CD4-positive, CD25-positive, alpha-beta regulatory T cell (primary cell): Measurements from ENCODE around the gene CHTOP. TPM values are rescaled to one million over a fixed set of nuclear protein-coding genes. Genes with fewer than 3 reads are reported as not detected.

Source experiments
- ATAC-seq, 2 donors: fragments of 150-1000 bp; cut with Tn5 transposase; one replicate each; pipeline ENCODE4 v1.10.0; 2021; ENCODE audit warnings: low read depth in 2 of 2, moderate number of reproducible peaks in 2 of 2, moderate library complexity in 1 of 2
- DNase-seq, 3 donors: peaks; one replicate each; pipeline versions ENCODE4 v3.0.0 to v3.0.0-alpha.2; 2012 to 2022; ENCODE audit warnings: mixed read lengths in 1 of 3
- H3K27ac ChIP-seq: one replicate; pipeline ENCODE4 v1.7.0; 2013; ENCODE audit warnings: mild to moderate bottlenecking, low read length; ENCODE audit not compliant: insufficient read depth, poor library complexity, severe bottlenecking
- H3K27me3 ChIP-seq: one replicate; pipeline ENCODE4 v1.7.0; 2013; ENCODE audit warnings: low read length; ENCODE audit not compliant: control insufficient read depth, insufficient read depth
- H3K36me3 ChIP-seq: one replicate; pipeline ENCODE4 v1.7.0; 2013; ENCODE audit warnings: mild to moderate bottlenecking, low read length, moderate library complexity; ENCODE audit not compliant: control insufficient read depth, insufficient read depth
- H3K4me1 ChIP-seq: 2 replicates; pipeline ENCODE4 v1.7.0; 2013; ENCODE audit warnings: mild to moderate bottlenecking, low read length; ENCODE audit not compliant: insufficient read depth, control insufficient read depth, poor library complexity, severe bottlenecking
- H3K4me3 ChIP-seq: one replicate; pipeline ENCODE4 v1.7.0; 2013; ENCODE audit warnings: low read depth, mild to moderate bottlenecking, low read length, moderate library complexity
- H3K9me3 ChIP-seq, 2 experiments: 1 replicate in 1 of 2; 2 replicates in 1 of 2; pipeline ENCODE4 v1.7.0; 2013; ENCODE audit warnings: low read length in 2 of 2, mild to moderate bottlenecking in 1 of 2, moderate library complexity in 1 of 2; ENCODE audit not compliant: control insufficient read depth in 2 of 2
- H3K27ac Mint-ChIP-seq, 3 donors: one replicate each; pipeline ENCODE4 v1.8.0; 2020 to 2022; ENCODE audit warnings: mild to moderate bottlenecking in 3 of 3, mixed read lengths in 3 of 3, moderate library complexity in 2 of 3
- H3K27me3 Mint-ChIP-seq: one replicate; pipeline ENCODE4 v1.8.0; 2022; ENCODE audit warnings: mild to moderate bottlenecking, mixed read lengths
- H3K36me3 Mint-ChIP-seq: one replicate; pipeline ENCODE4 v1.8.0; 2020; ENCODE audit warnings: mixed read lengths
- H3K4me1 Mint-ChIP-seq, 4 donors: one replicate each; pipeline ENCODE4 v1.8.0; 2020 to 2022; ENCODE audit warnings: mixed read lengths in 4 of 4, mild to moderate bottlenecking in 1 of 4
- H3K4me3 Mint-ChIP-seq, 4 donors: one replicate each; pipeline ENCODE4 v1.8.0; 2020 to 2022; ENCODE audit warnings: mild to moderate bottlenecking in 4 of 4, mixed read lengths in 4 of 4, moderate library complexity in 3 of 4
- H3K9me3 Mint-ChIP-seq, 7 donors: one replicate each; pipeline ENCODE4 v1.8.0; 2020 to 2022; ENCODE audit warnings: mixed read lengths in 7 of 7, mild to moderate bottlenecking in 3 of 7, moderate library complexity in 2 of 7
- polyA plus RNA-seq, 4 donors: library from polyadenylated mRNA; unstranded; fragments of 300-500 nt; fragmentation: Illumina TruSeq; gene quantifications; one replicate each; pipeline ENCODE4 v1.2.3, GENCODE V29; 2021
- total RNA-seq: library from RNA; stranded (reverse); gene quantifications from one replicate; pipeline ENCODE4 v1.2.3, GENCODE V29; 2022

Gene CHTOP
- total and polyA plus RNA-seq, 5 donors from 2014 or later, result 57.5 to 85.1 (median 72.7) TPM

DNA sequence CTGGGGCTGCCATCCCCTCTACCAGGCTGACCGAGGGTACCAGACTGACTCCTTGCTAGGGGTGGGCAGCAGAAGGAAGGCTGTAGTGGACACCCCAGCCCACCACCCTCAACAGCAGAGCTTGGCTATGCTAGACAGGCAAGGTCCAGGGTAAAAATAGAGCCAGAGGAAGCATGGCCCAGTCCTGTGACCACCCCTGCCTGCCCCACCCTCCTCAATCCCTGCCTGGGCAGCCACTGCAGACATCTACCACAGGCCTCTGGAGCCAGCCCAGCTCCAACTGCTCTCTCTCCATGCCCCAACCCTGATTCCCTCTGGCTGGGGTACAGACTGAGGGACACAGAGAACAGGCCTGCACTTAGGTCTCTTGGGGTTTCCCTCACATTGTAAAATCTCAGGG, 3.9 kb upstream of the CHTOP start:
- Histone ChIP-seq H3K4me3 (no peak overlapping the region), H3K9me3 (no peaks in the 10 kb centered on the region), H3K27ac (no peak overlapping the region), H3K36me3 (no peaks in the 10 kb centered on the region), H3K27me3 (no peaks in the 10 kb centered on the region), H3K4me1 (no peaks in the 10 kb centered on the region)
- H3K4me1 Mint-ChIP-seq, result peaks cover 3 to 28% (median 10%) of the 10 kb centered on the region in 4 donors
- H3K36me3 Mint-ChIP-seq, result peaks cover 7% of the 10 kb centered on the region
- no peaks in the 10 kb centered on the region for H3K9me3 Mint-ChIP-seq
- H3K27ac Mint-ChIP-seq, result peak overlapping the region in 1 of 3 donors; percentile 62
- peaks cover 6% of the 10 kb centered on the region for H3K27me3 Mint-ChIP-seq
- no peak overlapping the region for H3K4me3 Mint-ChIP-seq
- ATAC-seq (no peak), DNase-seq (no peak)

DNA sequence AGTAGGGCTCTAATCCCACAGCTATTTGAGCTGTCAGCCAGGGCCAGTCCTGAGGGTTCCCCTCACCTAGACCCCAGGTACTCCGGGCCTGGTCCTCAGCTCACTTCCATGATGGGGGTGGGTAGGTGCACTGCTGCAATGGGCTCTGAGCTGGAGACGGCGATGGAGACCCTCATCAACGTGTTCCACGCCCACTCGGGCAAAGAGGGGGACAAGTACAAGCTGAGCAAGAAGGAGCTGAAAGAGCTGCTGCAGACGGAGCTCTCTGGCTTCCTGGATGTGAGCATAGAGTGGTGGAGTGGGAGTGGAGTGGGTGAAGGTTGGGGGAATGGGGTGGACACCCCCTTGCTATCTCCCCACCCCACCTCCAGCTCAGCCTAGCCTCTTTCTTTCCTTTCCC, 3.5 kb upstream of the CHTOP start:
- H3K9me3 Mint-ChIP-seq, result no peaks in the 10 kb centered on the region
- H3K27ac Mint-ChIP-seq, result peak overlapping the region in 1 of 3 donors; percentile 62
- no peaks in the 10 kb centered on the region for H3K36me3 ChIP-seq

DNA sequence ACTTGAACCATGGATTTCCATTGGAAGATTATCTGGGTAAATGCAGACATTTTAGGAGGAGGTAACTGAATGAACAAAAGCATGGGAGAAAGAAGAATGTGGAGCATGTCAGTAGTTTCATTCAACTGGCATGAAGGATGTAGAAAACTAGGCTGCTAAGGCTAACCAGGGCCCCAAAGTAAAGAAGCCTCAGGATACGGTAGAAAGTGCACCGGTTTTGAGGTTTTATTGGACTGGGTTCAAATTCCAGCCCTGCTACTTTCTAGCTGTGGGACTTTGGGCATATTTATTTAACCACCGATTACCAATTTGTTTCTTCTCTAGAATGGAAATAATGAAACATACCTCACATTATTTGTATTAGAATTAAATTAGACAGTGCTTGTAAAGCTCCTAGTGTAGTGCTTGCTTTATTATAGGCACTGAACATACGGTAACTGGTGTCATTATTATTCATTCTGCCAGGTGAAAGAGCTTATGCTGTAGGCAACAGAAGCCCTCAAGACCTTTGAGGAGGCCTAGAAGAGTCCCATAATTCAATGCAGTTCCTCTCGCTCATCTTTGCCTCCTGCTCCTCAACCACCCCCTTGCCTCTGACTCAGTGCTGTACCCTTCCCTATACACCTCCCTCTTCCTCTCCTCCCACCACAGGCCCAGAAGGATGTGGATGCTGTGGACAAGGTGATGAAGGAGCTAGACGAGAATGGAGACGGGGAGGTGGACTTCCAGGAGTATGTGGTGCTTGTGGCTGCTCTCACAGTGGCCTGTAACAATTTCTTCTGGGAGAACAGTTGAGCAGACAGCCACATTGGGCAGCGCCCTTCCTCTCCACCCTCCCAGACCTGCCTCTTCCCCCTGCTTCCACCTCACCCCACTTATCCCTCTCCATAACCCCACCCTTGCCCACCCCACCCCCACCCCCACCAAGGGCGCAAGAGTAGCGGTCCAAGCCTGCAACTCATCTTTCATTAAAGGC, 2.5 kb upstream of the CHTOP start:
- H3K4me3 Mint-ChIP-seq, result peak overlapping the region in 2 of 4 donors; percentile 27 to 80
- no peak for ATAC-seq
- DNase-seq, result no peak
- Histone ChIP-seq H3K36me3 (peaks cover 6% of the 10 kb centered on the region), H3K4me3 (no peak overlapping the region), H3K27me3 (no peaks in the 10 kb centered on the region), H3K4me1 (peaks cover 13% of the 10 kb centered on the region), H3K9me3 (no peaks in the 10 kb centered on the region), H3K27ac (no peak overlapping the region)
- H3K9me3 Mint-ChIP-seq, result no peaks in the 10 kb centered on the region
- peaks cover 7% of the 10 kb centered on the region for H3K36me3 Mint-ChIP-seq
- peaks cover 3 to 36% (median 16%) of the 10 kb centered on the region in 4 donors for H3K4me1 Mint-ChIP-seq
- peak overlapping the region; percentile 62 to 80 (median 79) for H3K27ac Mint-ChIP-seq
- H3K27me3 Mint-ChIP-seq, result peaks cover 6% of the 10 kb centered on the region

More for the DNA sequence above, 3.5 kb upstream of the CHTOP start:
- Histone ChIP-seq H3K4me1 (peaks cover 4% of the 10 kb centered on the region), H3K4me3 (no peak overlapping the region), H3K9me3 (no peaks in the 10 kb centered on the region), H3K27me3 (no peaks in the 10 kb centered on the region), H3K27ac (no peak overlapping the region)
- Mint-ChIP-seq H3K4me3 (no peak overlapping the region), H3K36me3 (peaks cover 7% of the 10 kb centered on the region), H3K27me3 (peaks cover 6% of the 10 kb centered on the region), H3K4me1 (peaks cover 3 to 28% (median 12%) of the 10 kb centered on the region in 4 donors)
- DNase-seq (no peak), ATAC-seq (no peak)

DNA sequence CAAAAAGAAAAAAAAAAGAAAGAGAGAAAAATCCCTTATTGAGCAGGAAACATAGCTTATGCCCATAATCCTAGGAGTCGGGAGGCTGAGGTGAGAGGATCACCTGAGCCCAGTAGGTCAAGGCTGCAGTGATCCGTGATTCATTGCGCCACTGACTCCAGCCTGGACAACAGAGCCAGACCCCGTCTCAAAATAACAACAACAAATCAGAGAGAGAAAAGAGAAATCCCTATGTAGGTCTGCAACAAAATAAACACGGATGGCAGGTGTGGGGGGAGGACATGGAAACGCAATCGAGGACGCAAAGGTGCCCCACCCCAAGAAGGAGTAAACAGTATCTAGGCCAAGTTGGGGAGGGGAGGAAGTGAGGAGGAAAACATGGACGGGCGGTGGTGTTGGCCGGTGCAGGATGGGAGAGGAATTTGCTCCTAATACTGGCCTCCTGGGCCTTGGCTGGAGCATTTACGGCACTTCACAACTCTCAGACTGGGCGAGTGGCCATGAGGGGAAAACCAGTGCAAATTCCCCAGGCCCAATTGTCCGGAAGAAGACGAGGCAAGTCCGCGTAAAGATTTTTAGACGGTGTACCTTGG, 609 bp upstream of the CHTOP start:
- peak overlapping the region; percentile 98 to 100 (median 100) for H3K4me3 Mint-ChIP-seq
- peak overlapping the region; percentile 100 for H3K27ac ChIP-seq
- H3K36me3 Mint-ChIP-seq, result peaks cover 19% of the 10 kb centered on the region
- no peak for ATAC-seq
- no peaks in the 10 kb centered on the region for H3K27me3 ChIP-seq
- H3K4me3 ChIP-seq, result peak overlapping the region; percentile 95
- H3K9me3 ChIP-seq, result no peaks in the 10 kb centered on the region
- no peak for DNase-seq
- no peaks in the 10 kb centered on the region for H3K9me3 Mint-ChIP-seq
- H3K4me1 Mint-ChIP-seq, result peaks cover 15 to 50% (median 30%) of the 10 kb centered on the region in 4 donors
- peaks cover 6% of the 10 kb centered on the region for H3K27me3 Mint-ChIP-seq
- peak overlapping the region; percentile 100 for H3K27ac Mint-ChIP-seq
- peaks cover 23% of the 10 kb centered on the region for H3K36me3 ChIP-seq
- peaks cover 19% of the 10 kb centered on the region for H3K4me1 ChIP-seq

DNA sequence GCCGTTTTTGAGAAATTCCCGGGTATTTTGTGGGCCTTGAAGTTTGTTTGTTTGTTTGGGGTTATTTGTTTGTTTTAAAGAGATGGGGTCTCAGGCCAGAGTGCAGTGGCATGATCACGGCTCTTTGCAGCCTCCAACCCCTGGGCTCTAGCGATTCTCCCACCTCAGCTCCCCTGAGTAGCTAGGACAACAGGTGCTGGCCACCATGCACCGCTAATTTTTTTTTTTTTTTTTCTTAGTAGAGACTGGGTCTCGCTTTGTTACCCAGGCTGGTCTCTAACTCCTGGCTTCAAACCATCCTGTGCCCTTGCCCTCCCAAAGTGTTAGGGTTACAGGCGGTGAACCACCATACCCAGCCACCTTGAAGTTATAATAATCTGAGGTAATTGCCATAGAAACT, 2.0 kb downstream of the CHTOP start:
- ATAC-seq, result no peak
- H3K27ac ChIP-seq, result peak overlapping the region; percentile 100
- H3K4me1 Mint-ChIP-seq, result peaks cover 15 to 56% (median 36%) of the 10 kb centered on the region in 4 donors

DNA sequence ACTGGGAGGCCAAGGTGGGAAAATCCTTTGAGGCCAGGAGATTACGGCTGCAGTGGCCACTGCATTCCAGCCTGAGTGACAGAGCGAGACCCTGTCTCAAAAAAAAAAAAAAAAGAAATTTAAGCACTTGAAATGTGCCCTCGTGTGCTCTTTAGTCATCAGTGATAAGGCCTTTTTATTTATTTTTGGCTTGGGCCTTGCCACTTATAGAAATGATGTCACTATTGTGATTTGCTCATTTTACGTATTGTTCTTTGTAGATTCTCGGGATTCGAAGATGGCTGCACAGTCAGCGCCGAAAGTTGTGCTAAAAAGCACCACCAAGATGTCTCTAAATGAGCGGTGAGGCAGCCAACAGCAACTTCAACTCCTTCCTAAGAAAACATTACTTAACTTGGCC, 2.4 kb downstream of the CHTOP start:
- DNase-seq, result no peak
- Mint-ChIP-seq H3K9me3 (no peaks in the 10 kb centered on the region), H3K36me3 (peaks cover 21% of the 10 kb centered on the region), H3K27ac (peak overlapping the region in 2 of 3 donors; percentile 86 to 100), H3K4me1 (peaks cover 18 to 60% (median 38%) of the 10 kb centered on the region in 4 donors), H3K4me3 (peak overlapping the region; percentile 94 to 100 (median 98)), H3K27me3 (peaks cover 6% of the 10 kb centered on the region)
- Histone ChIP-seq H3K4me3 (no peak overlapping the region), H3K36me3 (peaks cover 53% of the 10 kb centered on the region), H3K4me1 (peaks cover 19% of the 10 kb centered on the region), H3K9me3 (no peaks in the 10 kb centered on the region), H3K27me3 (no peaks in the 10 kb centered on the region), H3K27ac (peak overlapping the region; percentile 100)
- ATAC-seq, result no peak

More for the DNA sequence above, 2.0 kb downstream of the CHTOP start:
- H3K4me3 ChIP-seq, result peak overlapping the region; percentile 47
- H3K4me3 Mint-ChIP-seq, result peak overlapping the region; percentile 82 to 100 (median 97)
- peak overlapping the region in 2 of 3 donors; percentile 86 to 100 for H3K27ac Mint-ChIP-seq
- no peaks in the 10 kb centered on the region for H3K9me3 Mint-ChIP-seq
- H3K27me3 Mint-ChIP-seq, result peaks cover 6% of the 10 kb centered on the region
- no peaks in the 10 kb centered on the region for H3K9me3 ChIP-seq
- peaks cover 19% of the 10 kb centered on the region for H3K36me3 Mint-ChIP-seq
- peaks cover 19% of the 10 kb centered on the region for H3K4me1 ChIP-seq
- peaks cover 48% of the 10 kb centered on the region for H3K36me3 ChIP-seq
- no peaks in the 10 kb centered on the region for H3K27me3 ChIP-seq
- no peak for DNase-seq

DNA sequence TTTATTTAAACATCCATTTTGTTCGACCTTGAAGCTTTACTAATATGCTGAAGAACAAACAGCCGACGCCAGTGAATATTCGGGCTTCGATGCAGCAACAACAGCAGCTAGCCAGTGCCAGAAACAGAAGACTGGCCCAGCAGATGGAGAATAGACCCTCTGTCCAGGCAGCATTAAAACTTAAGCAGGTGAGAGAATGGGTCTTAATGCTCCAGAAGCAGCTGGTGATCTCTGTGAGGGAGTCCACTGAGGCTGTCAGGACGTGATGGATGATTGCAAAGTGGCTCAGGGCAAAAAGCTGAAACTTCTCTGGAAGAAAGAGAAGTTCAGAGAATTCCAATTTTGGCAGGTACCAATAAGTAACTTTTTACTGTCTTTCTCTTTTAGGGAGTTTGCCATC, 4.4 kb downstream of the CHTOP start:
- H3K4me1 ChIP-seq, result peaks cover 25% of the 10 kb centered on the region
- ATAC-seq (no peak), DNase-seq (no peak)
- Mint-ChIP-seq H3K27me3 (peaks cover 6% of the 10 kb centered on the region), H3K9me3 (no peaks in the 10 kb centered on the region), H3K27ac (peak overlapping the region in 1 of 3 donors; percentile 9), H3K4me3 (peak overlapping the region in 2 of 4 donors; percentile 84 to 94), H3K4me1 (peaks cover 18 to 70% (median 43%) of the 10 kb centered on the region in 4 donors), H3K36me3 (peaks cover 33% of the 10 kb centered on the region)
- H3K36me3 ChIP-seq, result peaks cover 72% of the 10 kb centered on the region
- no peak overlapping the region for H3K27ac ChIP-seq
- H3K9me3 ChIP-seq, result no peaks in the 10 kb centered on the region
- no peak overlapping the region for H3K4me3 ChIP-seq
- no peaks in the 10 kb centered on the region for H3K27me3 ChIP-seq
